T-helper 1 cell treated with Interleukin-12 subunit alpha and Interleukin-12 subunit beta and Interleukin-4 antibody, amounts not matched to agents 30 ng/mL and 1 ng/mL, for 36 hours (primary cell): ENCODE measurements around the gene TRIM13. TPM values are rescaled to one million over a fixed set of nuclear protein-coding genes. Genes with fewer than 3 reads are reported as not detected.

ENCODE experiments used
- intact Hi-C: fragments of 100-400 bp; cut with micrococcal nuclease; formaldehyde crosslinking; loops from one replicate; pipeline ENCODE4 v1.15.1; 2024
- total RNA-seq: library from RNA; stranded (reverse); gene quantifications from 2 replicates; pipeline ENCODE4 v1.2.3, GENCODE V29; 2022

TRIM13 gene
- total RNA-seq, 1 donor from 2014 or later = 18.4 TPM

DNA sequence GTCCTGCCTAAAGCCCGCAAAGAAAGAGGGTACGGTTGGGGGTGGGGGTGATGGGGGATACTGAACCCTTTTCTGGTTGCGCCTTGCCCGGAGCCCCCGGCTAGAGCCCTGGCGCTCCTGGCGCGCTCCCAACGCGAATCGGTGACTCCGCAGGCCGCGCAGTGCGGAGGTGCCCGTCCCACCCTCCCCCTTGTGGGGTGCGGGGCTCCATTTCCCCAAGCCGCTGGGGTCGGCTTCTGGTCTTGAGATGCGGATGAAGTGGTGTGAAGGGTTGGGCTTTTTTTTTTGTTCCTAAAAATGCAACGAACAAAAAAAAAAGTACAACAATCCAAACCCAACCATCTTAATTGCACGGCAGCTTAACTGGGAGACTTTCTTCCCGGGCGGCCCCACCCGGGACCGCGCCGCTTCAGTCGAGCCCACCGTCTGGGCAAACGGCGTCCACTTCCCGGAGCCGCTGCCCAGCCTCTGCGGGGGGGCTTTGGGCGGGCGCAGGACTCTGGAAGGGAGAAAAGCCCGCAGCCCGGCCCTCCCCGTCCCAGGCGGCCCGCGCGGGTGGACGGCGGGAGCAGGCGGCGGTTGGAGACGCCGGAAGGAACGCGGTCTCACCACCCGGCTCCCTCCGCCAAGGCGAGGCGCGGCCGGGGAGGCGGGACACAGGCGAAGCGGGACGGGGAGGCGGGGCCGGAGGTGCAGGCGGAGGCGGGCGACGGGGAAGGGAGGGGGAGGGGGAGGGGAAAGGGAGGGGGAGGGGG is 504 bp upstream of the TRIM13 start:
- intact Hi-C loops = loop anchor here (1.0 to 10.0 kb wide), 10 partner anchors 36 to 1692 kb away; partner anchors contain the start of genes CAB39L, INTS6, KPNA3 and RB1

DNA sequence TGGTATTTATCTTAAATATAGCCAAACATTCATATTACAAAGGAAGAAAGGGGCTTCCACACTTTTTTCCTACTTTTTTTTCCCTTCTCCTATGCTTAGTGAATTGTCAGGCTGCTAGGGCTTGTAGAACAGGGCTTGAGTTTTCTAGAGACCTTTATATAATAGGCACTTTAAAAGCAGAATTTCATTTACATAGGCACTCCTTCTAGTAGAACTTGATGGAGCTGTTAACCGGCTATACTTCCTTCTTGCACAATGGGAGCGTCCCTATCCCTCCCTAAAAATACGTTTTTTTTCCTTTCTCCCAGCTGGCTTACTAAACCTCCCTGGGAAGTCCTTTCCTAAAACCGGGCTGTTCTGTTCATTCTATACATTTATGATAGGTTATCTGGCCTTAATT is 1.1 kb downstream of the TRIM13 start:
- intact Hi-C loops = loop anchor here (1.0 to 10.0 kb wide), 20 partner anchors 34 to 1693 kb away; partner anchors contain the start of genes CAB39L, INTS6, KPNA3 and RB1

GRCh38 chr13:49998714-49999624 is 2.1 kb downstream of the TRIM13 start:
- intact Hi-C loops = loop anchor here (5.0 to 10.0 kb wide), 7 partner anchors 33 to 1694 kb away; partner anchors contain the start of genes CAB39L, RB1 and SETDB2

GRCh38 chr13:50001287-50001686 is 4.4 kb downstream of the TRIM13 start:
- intact Hi-C loops = no loop called here

DNA sequence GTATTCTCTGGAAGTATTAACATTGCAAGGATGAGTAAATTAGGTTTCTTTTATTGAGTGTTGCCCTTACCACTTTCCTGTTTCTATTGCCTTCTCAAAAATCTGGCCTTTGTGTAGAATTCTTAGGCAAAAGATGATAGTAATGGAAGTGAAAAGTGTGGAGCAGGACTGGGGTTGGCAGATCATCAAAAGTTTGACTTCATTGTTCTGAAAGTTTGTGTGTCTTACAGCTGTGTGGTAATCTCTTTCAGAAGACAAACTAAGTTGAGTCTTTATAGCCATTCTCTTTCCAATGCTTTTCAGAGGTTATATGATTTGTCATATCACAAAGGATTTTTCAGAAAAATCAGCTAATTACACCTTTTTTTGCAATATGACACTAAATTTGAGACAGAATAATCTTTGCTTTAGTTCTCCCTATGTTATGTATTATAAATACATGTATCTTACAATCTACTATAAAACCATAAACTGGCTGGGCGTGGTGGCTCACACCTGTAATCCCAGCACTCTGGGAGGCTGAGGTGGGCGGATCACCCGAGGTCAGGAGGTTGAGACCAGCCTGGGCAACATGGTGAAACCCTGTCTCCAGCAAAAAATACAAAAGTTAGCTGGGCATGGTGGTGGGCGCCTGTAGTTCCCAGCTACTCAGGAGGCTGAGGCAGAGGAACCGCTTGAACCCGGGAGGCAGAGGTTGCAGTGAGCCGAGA is 9.7 kb downstream of the TRIM13 start:
- intact Hi-C loops = no loop called here

DNA sequence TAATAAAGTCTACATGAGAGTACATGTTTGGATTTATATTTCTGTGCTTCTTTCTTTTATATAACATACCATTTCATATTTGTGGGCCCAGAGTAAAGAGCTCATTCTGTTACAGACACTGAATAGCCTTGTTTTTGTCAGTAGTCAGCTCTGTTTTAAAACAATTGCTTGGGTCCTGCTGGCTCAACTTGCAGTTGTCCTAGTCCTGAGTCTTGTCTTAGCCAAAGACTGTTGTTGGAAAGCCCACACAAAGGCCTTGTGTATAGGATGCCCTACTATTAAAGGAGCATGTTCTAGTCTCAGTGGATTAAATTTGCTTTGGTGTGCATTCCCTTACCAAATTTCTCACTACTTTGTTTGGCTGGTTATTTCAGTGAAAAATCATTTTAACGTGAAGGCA is 14.6 kb downstream of the TRIM13 start:
- intact Hi-C loops = no loop called here

- intact Hi-C loops = no loop called here
These were observed 15.7 kb downstream of the TRIM13 start for GRCh38 chr13:50012396-50013169.

- intact Hi-C loops = no loop called here
These were observed 17.5 kb downstream of the TRIM13 start for GRCh38 chr13:50014386-50014785.

GRCh38 chr13:50015258-50015657 is 18.4 kb downstream of the TRIM13 start, which contains the start of gene KCNRG:
Gene KCNRG, plus strand, starts transcription at chr13:50015444. Its CDS starts 50 bp downstream, at chr13:50015494.
- intact Hi-C loops = no loop called here

GRCh38 chr13:50015750-50016149 is 18.9 kb downstream of the TRIM13 start:
- intact Hi-C loops = no loop called here

DNA sequence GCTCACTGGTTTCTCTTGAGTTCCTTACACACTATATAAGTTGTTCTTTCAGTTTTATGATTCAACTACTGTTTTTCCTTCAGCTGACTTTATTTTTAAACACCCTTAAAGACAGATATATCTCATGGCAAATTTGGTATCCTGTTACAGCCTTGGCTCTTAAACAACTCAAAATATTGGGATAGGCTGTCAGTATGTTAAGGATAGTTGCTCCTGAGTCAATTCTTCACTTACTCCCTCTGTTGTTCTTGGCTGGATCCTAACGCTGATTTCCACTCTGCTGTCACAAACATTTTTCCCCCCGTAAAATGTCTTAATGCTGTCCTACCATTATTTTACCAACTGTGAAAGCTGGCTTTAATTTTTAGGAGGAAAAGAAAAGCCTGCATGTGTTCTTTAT is 19.6 kb downstream of the TRIM13 start:
- intact Hi-C loops = no loop called here

DNA sequence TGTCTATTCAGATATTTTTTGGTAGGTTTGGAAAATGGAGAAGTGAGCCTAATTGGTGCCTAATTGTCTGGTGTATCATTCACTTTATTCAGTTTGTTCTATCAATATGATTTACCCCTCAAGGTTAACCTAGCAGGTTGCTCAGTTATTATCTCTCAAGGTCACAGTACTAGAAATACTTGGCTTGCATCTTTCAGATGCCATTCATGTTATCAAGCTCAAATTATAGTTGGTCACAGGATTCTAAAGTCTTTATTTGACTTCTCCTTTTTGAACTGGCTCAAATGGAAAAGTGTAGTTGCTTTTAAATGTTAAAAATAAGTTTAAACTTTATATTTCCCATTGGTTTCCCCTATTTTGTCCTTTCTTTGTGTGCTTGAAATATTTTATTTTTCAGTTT is 21.0 kb downstream of the TRIM13 start:
- intact Hi-C loops = no loop called here

DNA sequence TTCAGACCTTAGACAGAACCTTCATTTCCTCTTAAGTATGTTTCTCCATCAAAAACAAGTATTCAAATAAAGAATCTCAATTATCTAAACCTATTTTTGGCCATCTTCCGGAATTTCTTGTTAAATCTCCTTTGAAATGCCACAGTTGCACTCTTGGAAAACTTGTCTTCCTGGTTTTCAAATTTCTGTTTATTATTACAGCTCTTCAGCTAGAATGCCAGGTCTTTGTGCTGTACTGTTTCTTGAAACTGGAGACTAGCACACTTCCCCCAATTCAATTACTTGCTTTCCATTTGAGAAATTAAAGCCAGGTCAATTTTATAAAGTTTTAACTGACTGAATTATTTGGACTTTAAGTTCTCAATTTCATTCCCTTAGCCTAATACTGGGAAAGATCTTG is 28.6 kb downstream of the TRIM13 start:
- intact Hi-C loops = no loop called here

DNA sequence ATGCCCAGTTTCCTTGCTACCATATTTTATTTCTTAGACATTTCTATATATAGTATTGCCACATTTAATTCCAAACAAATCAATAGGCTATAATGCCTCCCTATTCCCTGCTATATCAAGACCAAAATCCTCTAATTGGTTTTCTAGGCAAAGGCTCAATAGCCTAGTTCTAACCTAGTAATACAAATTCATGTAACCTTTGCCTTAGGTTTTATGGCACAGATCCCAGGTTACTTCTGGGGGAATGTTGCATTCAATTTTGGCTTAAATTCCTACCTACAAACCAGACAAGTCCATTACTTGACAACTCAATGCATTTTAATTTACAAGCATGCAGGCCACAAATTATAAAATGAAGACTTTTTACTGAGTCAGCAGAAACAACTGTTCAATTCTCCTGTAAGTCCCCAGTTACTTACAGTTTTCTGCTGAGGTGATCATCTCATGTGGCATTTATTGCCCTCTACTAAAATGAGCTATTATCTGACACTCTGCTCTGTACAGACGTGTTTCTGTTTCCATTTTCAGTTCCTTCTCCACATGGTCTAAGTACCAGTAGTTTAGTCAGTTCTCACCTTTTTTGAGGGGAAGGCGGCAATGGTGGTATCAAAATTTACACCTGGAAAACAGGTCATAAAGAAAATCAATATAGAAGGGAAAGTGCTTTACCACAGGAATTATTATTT is 30.1 kb downstream of the TRIM13 start:
- intact Hi-C loops = no loop called here

DNA sequence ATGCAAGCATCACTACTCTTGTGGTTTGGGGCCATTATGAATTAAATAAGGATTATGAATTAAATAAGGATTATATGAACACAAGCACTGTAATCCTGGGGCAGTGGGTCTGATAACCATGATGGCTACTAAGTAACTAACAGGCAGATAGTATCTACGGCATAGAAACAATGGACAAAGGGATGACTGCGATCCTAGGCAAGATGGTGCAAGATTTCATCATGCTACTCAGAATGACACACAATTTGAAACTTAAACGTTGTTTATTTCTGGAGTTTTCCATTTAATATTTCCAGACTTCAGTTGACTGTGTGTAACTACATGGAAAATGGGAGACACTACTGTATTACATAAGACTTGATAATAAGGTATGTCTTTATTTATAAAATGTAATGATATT is 33.5 kb downstream of the TRIM13 start:
- intact Hi-C loops = loop anchor here (5.0 kb wide), 1 partner anchor 33 kb away; the partner anchor contains the start of gene TRIM13

DNA sequence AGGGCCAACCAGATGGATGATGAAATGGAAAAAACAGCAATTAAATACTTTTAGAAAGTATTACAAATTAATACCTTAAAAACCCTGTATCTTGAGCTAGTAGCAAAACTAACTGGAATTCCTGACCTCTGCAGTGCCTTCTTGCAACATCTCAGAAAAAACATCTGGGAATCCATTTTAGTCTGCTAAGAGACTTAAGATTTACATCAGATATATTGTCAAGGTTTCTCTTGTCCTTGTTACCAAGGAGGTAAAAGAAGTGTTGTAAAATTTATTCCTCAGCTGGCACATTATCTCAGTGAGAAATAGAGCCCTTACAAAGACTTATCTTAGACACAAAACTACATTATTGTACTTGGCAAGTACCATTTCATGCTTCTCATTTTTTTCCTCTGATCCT is 36.9 kb downstream of the TRIM13 start:
- intact Hi-C loops = loop anchor here (5.0 kb wide), 1 partner anchor 36 kb away; the partner anchor contains the start of gene TRIM13

DNA sequence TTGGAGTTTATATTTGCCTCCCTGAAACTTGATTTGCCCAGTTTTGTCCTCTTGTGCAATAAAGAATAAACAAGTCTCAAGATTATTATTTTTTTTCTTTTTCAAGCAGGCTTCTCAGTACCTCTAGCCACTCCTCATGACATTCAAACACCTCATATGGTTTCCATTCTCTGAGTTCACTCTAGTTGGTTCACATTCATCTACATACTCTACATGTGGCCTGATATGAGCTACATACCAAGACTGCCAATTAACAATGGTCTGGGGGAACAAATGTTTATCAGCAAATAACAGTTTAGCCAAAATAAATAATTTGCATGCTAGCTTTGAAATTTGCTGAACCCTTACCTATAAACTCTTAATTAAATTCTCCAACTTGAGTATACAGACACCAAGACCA is 40.9 kb downstream of the TRIM13 start:
- intact Hi-C loops = no loop called here

GRCh38 chr13:50038266-50038665 is 41.4 kb downstream of the TRIM13 start:
- intact Hi-C loops = no loop called here

DNA sequence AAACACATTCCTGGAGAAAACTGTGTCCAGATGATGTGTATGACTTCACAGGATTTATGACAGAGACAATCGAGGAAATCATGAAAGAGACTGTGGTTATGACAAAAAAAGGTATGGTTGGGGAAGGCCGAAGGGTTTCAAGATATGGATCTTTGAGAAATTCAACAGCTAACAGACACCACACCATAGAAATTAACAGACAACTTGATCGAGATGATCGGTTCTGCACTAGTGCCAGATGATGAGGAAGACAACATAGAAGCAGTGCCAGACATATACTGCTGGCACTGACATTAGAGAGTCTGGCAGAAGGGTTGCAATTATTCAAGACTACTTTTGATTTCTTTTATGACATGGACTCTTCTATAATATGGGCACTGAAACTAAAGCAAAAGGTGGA is 55.6 kb downstream of the TRIM13 start:
- intact Hi-C loops = loop anchor here (2.0 kb wide), 1 partner anchor 16 kb away; no protein-coding TSS in a partner anchor

- intact Hi-C loops = loop anchor here (2.0 kb wide), 1 partner anchor 15 kb away; no protein-coding TSS in a partner anchor
These were observed 57.0 kb downstream of the TRIM13 start for GRCh38 chr13:50053844-50054243.
